NCI-H2196 (cell line): ENCODE results near the gene LRRC4.
A peak's percentile ranks its signal among the peaks of the same experiment; 100 is the strongest.

Experiments
- DNase-seq: peaks from one replicate; lab custom pipeline; 2025; ENCODE audit not compliant: unreplicated experiment; lab: John Stamatoyannopoulos, UW

LRRC4 gene

GRCh38 chr7:128032605-128033235 is 1.5 kb upstream of the LRRC4 start:
- no peak for DNase-seq

GRCh38 chr7:128031901-128032604 is 816 bp upstream of the LRRC4 start:
- peak; percentile 53 for DNase-seq

- DNase-seq = no peak
Observed at GRCh38 chr7:128030263-128030653, 979 bp downstream of the LRRC4 start.

- DNase-seq = no peak
Observed at GRCh38 chr7:128029405-128029995, 1.7 kb downstream of the LRRC4 start.

- no peak for DNase-seq
Observed at GRCh38 chr7:128027485-128027980, 3.7 kb downstream of the LRRC4 start.

- DNase-seq = no peak
Observed at GRCh38 chr7:128026551-128026950, 4.7 kb downstream of the LRRC4 start.

GRCh38 chr7:128025819-128026218 is 5.4 kb downstream of the LRRC4 start:
- no peak for DNase-seq

- DNase-seq = no peak
Observed at GRCh38 chr7:128025380-128025779, 5.9 kb downstream of the LRRC4 start.

GRCh38 chr7:128024151-128024550 is 7.1 kb downstream of the LRRC4 start:
- DNase-seq = no peak

- DNase-seq = peak; percentile 30
Observed at GRCh38 chr7:128022631-128023532, 8.4 kb downstream of the LRRC4 start.

GRCh38 chr7:128021366-128021765 is 9.9 kb downstream of the LRRC4 start:
- DNase-seq = no peak

- no peak for DNase-seq
Observed at GRCh38 chr7:128020159-128020558, 11.1 kb downstream of the LRRC4 start.

GRCh38 chr7:128019288-128019687 is 11.9 kb downstream of the LRRC4 start:
- no peak for DNase-seq

GRCh38 chr7:128017862-128018845 is 13.1 kb downstream of the LRRC4 start:
- DNase-seq = peak; percentile 91

- peak; percentile 61 for DNase-seq
Observed at GRCh38 chr7:128017460-128017859, 13.8 kb downstream of the LRRC4 start.

- DNase-seq = peak; percentile 49
Observed at GRCh38 chr7:128014811-128015210, 16.4 kb downstream of the LRRC4 start.

- no peak for DNase-seq
Observed at GRCh38 chr7:128011131-128011661, 20.0 kb downstream of the LRRC4 start.

- no peak for DNase-seq
Observed at GRCh38 chr7:128010391-128011127, 20.7 kb downstream of the LRRC4 start.

GRCh38 chr7:128008744-128009143 is 22.5 kb downstream of the LRRC4 start:
- DNase-seq = no peak
